ENCODE data around the gene REPIN1.

DNA sequence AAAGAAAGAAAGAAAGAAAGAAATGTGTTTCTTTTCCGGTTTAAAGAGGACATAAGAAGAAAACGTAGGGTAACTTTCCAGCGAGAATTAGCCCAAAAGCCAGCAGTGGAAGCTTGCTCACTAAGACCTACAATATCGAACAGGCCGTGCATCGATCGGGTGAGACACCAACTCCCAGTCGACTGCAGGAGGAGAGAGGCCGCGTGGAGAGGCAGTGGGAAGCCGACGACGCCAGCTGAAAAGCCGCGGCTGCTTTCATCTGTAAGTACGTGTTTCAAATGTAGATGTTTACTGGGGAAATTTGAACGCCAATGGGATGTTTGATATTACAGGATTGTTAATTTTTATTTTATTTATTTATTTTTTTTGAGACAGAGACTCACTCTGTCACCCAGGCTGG lies 53.2 kb downstream of the REPIN1 start:
- TF ChIP-seq, protein P1, sequence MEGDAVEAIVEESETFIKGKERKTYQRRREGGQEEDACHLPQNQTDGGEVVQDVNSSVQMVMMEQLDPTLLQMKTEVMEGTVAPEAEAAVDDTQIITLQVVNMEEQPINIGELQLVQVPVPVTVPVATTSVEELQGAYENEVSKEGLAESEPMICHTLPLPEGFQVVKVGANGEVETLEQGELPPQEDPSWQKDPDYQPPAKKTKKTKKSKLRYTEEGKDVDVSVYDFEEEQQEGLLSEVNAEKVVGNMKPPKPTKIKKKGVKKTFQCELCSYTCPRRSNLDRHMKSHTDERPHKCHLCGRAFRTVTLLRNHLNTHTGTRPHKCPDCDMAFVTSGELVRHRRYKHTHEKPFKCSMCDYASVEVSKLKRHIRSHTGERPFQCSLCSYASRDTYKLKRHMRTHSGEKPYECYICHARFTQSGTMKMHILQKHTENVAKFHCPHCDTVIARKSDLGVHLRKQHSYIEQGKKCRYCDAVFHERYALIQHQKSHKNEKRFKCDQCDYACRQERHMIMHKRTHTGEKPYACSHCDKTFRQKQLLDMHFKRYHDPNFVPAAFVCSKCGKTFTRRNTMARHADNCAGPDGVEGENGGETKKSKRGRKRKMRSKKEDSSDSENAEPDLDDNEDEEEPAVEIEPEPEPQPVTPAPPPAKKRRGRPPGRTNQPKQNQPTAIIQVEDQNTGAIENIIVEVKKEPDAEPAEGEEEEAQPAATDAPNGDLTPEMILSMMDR (IDR thresholded peaks at IDR 0.05) = no peak
- no peak for TF ChIP-seq EZH2 (IDR thresholded peaks at IDR 0.05; ENCODE audit: borderline replicate concordance, insufficient read depth, low read depth, low read length, poor library complexity, severe bottlenecking)
